Ovary (tissue), 9 donors: Measurements from ENCODE around the gene LRFN4. TPM values are rescaled to one million over a fixed set of nuclear protein-coding genes. Genes with fewer than 3 reads are reported as not detected.
A peak's percentile ranks its signal among the peaks of the same experiment; 100 is the strongest.

Experiments used
- DNase-seq, 5 donors: peaks; one replicate each; pipeline ENCODE4 v3.0.0-alpha.2; 2019 to 2020
- H3K27ac ChIP-seq, 2 donors: fragments of 200-600 bp; one replicate each; pipeline versions ENCODE4 v1.5.1 to v1.8.0; 2019 to 2022
- H3K27me3 ChIP-seq: fragments of 200-600 bp; one replicate; pipeline ENCODE4 v1.8.0; 2022
- H3K36me3 ChIP-seq: fragments of 200-600 bp; sonication (generic); one replicate; pipeline ENCODE4 v1.5.1; 2019
- H3K4me1 ChIP-seq: one replicate; pipeline ENCODE4 v1.8.1; 2013; ENCODE audit warnings: mild to moderate bottlenecking, moderate library complexity; ENCODE audit not compliant: insufficient read depth
- H3K4me3 ChIP-seq: fragments of 200-600 bp; sonication (generic); one replicate; pipeline ENCODE4 v1.5.1; 2017
- H3K9me3 ChIP-seq, 2 donors: fragments of 200-600 bp in 1 of 2; sonication (generic) in 1 of 2; one replicate each; pipeline versions ENCODE4 v1.5.1 to v1.8.1; 2013 to 2019; ENCODE audit warnings: mild to moderate bottlenecking in 1 of 2, moderate library complexity in 1 of 2
- CTCF ChIP-seq, 3 donors: fragments of 450-650 bp in 2 of 3; fragments of 200-600 bp in 1 of 3; IDR thresholded peaks; one replicate each; pipeline versions ENCODE4 v1.5.1 to v1.8.0; 2016 to 2022; ENCODE audit warnings: antibody characterized with exemption in 3 of 3, mild to moderate bottlenecking in 1 of 3
- EP300 ChIP-seq: sonication (generic); formaldehyde crosslinking; IDR thresholded peaks from one replicate; pipeline ENCODE4 v1.6.1; 2017; ENCODE audit warnings: antibody characterized with exemption
- POLR2A ChIP-seq: fragments of 450-650 bp; IDR thresholded peaks from one replicate; pipeline ENCODE4 v1.6.1; 2017; ENCODE audit warnings: antibody characterized with exemption, mild to moderate bottlenecking, moderate library complexity
- WGBS, 3 donors: extraction: QIAGEN DNeasy Blood & Tissue Kit in 1 of 3; methylation state at CpG; one replicate each; pipeline versions ENCODE4 v1.1.5 to v1.1.7; 2013 to 2017; 5-methylcytosine and 5-hydroxymethylcytosine counted together
- intact Hi-C, 4 donors: fragments of 100-400 bp; cut with DNase I; formaldehyde crosslinking; loops; one replicate each; pipeline versions ENCODE4 v1.11.0 to v1.15.1; 2022 to 2023
- polyA plus RNA-seq, 2 donors: library from polyadenylated mRNA; stranded (reverse); fragments of 200-250 nt in 1 of 2; fragments of 350-450 nt in 1 of 2; fragmentation: Illumina TruSeq in 1 of 2; extraction: RNeasy Lipid Tissue Mini Kit (QIAGEN cat#74804) in 1 of 2; gene quantifications; one replicate each; pipeline ENCODE4 v1.2.3, GENCODE V29; 2013 to 2014
- total RNA-seq, 7 donors: library from RNA; depleted of rRNA in 2 of 7; stranded (reverse); fragments of >200 nt in 2 of 7; fragmentation: NEBNext Ultra II Directional in 3 of 7; extraction: Animal tissue kit (Norgen Biotek cat#: 25700) in 3 of 7; gene quantifications; one replicate each; pipeline versions ENCODE4 v1.1.0 to v1.2.4, GENCODE V29; 2016 to 2023
- donor health status: DM: no; HTN: no; CAD: no; lungs with moderate emphysema.
- donor health status: DM: no; HTN: no; CAD: no.
- donor health status: Bipolar disorder and iron deficiency.
- donor health status: DM: yes; HTN: yes; CAD: no.
- donor health status: DM: no; HTN: no; CAD: no.
- donor health status: DM: yes; HTN: yes; CAD: no.

LRFN4 gene
- total and polyA plus RNA-seq, 9 donors = 1.3 to 18.1 (median 9.3) TPM; not detected in 1

- no peak for TF ChIP-seq EP300
- no peak for TF ChIP-seq POLR2A
- TF ChIP-seq CTCF (IDR thresholded peaks at IDR 0.05) = no peak
- DNase-seq = no peak
- intact Hi-C loops = no loop called here
Measured at GRCh38 chr11:66905631-66906030, 48.8 kb downstream of the LRFN4 start.

DNA sequence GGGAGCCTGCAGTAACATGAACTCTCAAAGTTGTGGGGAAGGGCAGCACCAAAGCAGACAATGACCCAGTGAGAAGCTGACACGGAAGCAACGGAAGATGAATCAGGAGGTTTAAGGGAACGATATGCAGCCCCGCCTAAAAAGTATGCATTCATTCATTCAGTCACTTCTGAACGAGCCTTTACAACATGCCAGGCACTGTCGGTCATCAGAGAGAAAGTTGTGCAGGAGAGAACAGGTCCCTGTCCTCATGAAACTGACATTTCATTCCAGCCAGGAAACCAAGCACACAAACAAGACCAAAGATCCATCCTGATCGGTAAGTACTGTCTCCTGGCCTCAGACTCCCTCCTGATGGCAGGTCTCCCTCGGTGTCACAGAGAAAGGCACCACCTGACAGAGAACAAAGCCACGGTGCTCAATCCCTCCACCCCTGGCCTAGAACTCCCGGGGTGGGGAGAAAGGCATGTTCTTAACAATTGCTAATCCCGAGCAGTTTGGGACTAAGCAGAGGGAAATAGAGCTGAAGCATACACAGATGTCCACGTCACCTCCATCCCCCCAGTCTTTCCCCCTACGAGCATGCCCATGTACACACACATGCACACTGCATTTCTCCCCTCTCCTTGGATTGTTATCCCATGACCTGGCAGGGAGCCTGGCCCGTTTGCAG lies 49.3 kb downstream of the LRFN4 start:
- no peaks in the 10 kb centered on the region for H3K36me3 ChIP-seq
- 51 to 56% (median 51%) methylated on average over 14 of the region's 14 CpGs for WGBS, 3 donors
- DNase-seq = peak; percentile 40 to 78 (median 51)
- H3K27ac ChIP-seq = peak overlapping the region in 1 of 2 donors; percentile 4
- intact Hi-C loops = no loop called here
- no peaks in the 10 kb centered on the region for H3K27me3 ChIP-seq
- H3K9me3 ChIP-seq = no peaks in the 10 kb centered on the region
- H3K4me3 ChIP-seq = no peak overlapping the region
- peaks cover 25% of the 10 kb centered on the region for H3K4me1 ChIP-seq
- no peak for TF ChIP-seq CTCF (IDR thresholded peaks at IDR 0.05)
- no peak for TF ChIP-seq EP300
- no peak for TF ChIP-seq POLR2A

More at GRCh38 chr11:66905631-66906030, 48.8 kb downstream of the LRFN4 start:
- Histone ChIP-seq H3K36me3 (no peaks in the 10 kb centered on the region), H3K9me3 (no peaks in the 10 kb centered on the region), H3K4me3 (no peak overlapping the region), H3K4me1 (peaks cover 25% of the 10 kb centered on the region), H3K27ac (no peak overlapping the region), H3K27me3 (no peaks in the 10 kb centered on the region)
- 86 to 96% (median 93%) methylated on average over 4 of the region's 4 CpGs for WGBS, 3 donors

DNA sequence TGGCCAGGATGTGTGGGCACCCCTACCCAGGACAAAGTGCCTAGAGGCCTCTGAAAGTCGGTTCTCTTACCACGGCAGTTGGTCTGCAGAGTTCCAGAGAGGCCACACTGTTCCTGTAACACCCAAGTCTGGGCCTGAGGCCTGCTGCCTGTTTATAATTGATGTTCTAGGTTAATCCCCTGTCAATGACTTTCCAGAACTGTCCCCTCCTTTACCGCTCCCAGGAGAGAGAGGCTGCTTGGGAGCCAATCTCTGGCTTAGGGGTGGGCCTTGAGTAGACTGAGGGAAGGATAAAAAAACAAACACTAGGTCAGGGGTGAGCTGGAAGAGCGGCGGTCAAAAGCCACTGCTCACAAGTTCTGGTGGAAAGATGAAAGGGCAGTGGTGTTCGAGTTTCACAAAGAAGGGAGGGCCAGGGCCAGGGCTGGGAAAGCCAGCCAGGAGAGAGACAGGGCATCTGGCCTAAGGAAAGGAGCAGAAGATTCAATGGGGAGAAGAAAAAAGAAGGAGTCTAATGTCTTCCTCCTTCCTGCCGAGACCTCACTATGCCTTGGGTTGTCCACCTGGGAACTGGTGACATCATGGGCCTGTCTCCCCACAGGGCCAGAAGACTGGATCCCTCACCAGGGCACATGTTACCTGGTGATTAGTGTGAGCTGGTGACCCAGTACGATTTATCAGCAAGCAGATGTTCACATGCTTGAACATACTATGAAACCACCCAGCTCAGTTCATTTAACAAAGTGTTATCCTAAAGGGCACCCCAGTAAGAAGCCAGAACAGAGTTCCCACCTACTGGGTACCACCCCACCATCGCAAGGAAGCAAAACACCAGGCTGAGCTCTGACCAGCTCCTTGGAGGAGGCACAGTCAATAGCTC lies 51.1 kb downstream of the LRFN4 start:
- Histone ChIP-seq H3K27me3 (no peaks in the 10 kb centered on the region), H3K4me3 (no peak overlapping the region), H3K9me3 (no peaks in the 10 kb centered on the region), H3K27ac (no peak overlapping the region), H3K4me1 (peaks cover 20% of the 10 kb centered on the region), H3K36me3 (no peaks in the 10 kb centered on the region)
- TF ChIP-seq POLR2A = no peak
- no peak for TF ChIP-seq EP300
- TF ChIP-seq CTCF (IDR thresholded peaks at IDR 0.05) = no peak
- WGBS, 3 donors = 82 to 85% (median 83%) methylated on average over 9 of the region's 9 CpGs
- intact Hi-C loops = no loop called here
- DNase-seq = no peak

DNA sequence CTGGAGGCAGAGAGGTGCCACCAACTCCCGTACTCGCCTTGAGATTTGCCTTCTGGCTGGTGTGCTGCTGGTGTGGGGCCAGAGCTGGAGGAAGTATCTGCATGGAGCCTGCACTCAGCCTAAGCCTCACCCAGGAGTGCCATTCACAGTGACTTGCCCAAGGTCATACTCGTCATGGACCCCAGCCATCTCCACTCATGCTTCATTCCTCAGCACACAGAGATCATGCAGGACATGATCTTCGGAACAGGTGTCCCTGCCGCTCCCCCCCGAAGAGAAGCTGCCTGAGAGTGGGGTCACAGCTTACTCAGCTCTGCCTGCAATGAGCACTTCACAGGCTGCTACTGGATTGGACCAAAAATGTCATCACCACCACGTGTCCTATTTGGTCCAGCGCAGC lies 52.3 kb downstream of the LRFN4 start:
- peaks cover 20% of the 10 kb centered on the region for H3K4me1 ChIP-seq
- 92 to 97% (median 93%) methylated on average over 8 of the region's 8 CpGs for WGBS, 3 donors
- no peaks in the 10 kb centered on the region for H3K9me3 ChIP-seq
- H3K4me3 ChIP-seq = no peak overlapping the region
- TF ChIP-seq EP300 (no peak), CTCF (IDR thresholded peaks at IDR 0.05) (no peak), POLR2A (no peak)
- no peaks in the 10 kb centered on the region for H3K27me3 ChIP-seq
- no peak overlapping the region for H3K27ac ChIP-seq
- H3K36me3 ChIP-seq = no peaks in the 10 kb centered on the region
- intact Hi-C loops = no loop called here
- no peak for DNase-seq
